HepG2 (cell line): ENCODE results near the gene MEX3D. TPM values are rescaled to one million over a fixed set of nuclear protein-coding genes. Genes with fewer than 3 reads are reported as not detected.
A peak's percentile ranks its signal among the peaks of the same experiment; 100 is the strongest.

Source experiments
- ATAC-seq: fragments of 200-7000 bp; cut with Tn5 transposase; 3 replicates; pipeline ENCODE4 v1.9.1; 2020; ENCODE audit warnings: mild to moderate bottlenecking, moderate library complexity
- BruUV-seq: library from RNA; stranded (reverse); fragments of 400-500 nt; replicated peaks from 2 replicates; lab custom pipeline; 2021; lab: Mats Ljungman, UMichigan
- CTCF ChIA-PET: fragments of 300-600 bp; formaldehyde crosslinking; extraction: SDS; loops from one replicate; lab custom pipeline; 2021; ENCODE audit warnings: low total read pairs, inconsistent platforms, low intra/inter-chr PET ratio; lab: Yijun Ruan, JAX
- POLR2A ChIA-PET: fragments of 350-600 bp; sonication (Branson Sonifier 250); formaldehyde crosslinking; loops from one replicate; lab custom pipeline; 2020; ENCODE audit warnings: antibody characterized with exemption, inconsistent platforms; lab: Yijun Ruan, JAX
- DNase-seq: peaks from one replicate; pipeline ENCODE4 v3.0.0-alpha.2; 2015; ENCODE audit warnings: low spot score
- FAIRE-seq: peaks from 3 replicates; lab custom pipeline; 2011; peaks lifted over from hg19 to GRCh38; lab: Jason Lieb, UNC
- H2AFZ ChIP-seq: one replicate; pipeline ENCODE4 v1.6.1; 2011; ENCODE audit warnings: low read length, inconsistent platforms
- H3K27ac ChIP-seq: fragments of 300-600 bp; 3 replicates; pipeline ENCODE4 v1.8.0; 2011; ENCODE audit warnings: mixed run types, mild to moderate bottlenecking, mixed read lengths, low read length, inconsistent platforms; ENCODE audit not compliant: insufficient read depth; ENCODE audit errors: extremely low read length
- H3K27me3 ChIP-seq, 2 experiments: fragments of 200-600 bp in 1 of 2; 2 replicates in 1 of 2; 3 replicates in 1 of 2; pipeline versions ENCODE4 v1.6.0 to v1.8.0; 2011; ENCODE audit warnings: low read length in 2 of 2, mild to moderate bottlenecking in 2 of 2, moderate library complexity in 2 of 2, inconsistent platforms in 1 of 2; ENCODE audit not compliant: insufficient read depth in 2 of 2, control insufficient read depth in 1 of 2
- H3K36me3 ChIP-seq, 2 experiments: fragments of 200-600 bp in 1 of 2; replicated peaks in 1 of 2; 2 replicates in 1 of 2; 3 replicates in 1 of 2; pipeline versions ENCODE4 v1.5.1 to v1.8.0; 2011; ENCODE audit warnings: low read length in 2 of 2, inconsistent platforms in 1 of 2; ENCODE audit not compliant: insufficient read depth in 2 of 2, control insufficient read depth in 1 of 2
- H3K4me1 ChIP-seq: 2 replicates; pipeline ENCODE4 v1.5.1; 2012; ENCODE audit warnings: low read length, inconsistent platforms; ENCODE audit not compliant: insufficient read depth
- H3K4me2 ChIP-seq: 2 replicates; pipeline ENCODE4 v1.6.0; 2011; ENCODE audit warnings: low read depth, low read length, inconsistent platforms
- H3K4me3 ChIP-seq, 3 experiments: fragments of 200-600 bp in 1 of 3; sonication (generic), shearing (Covaris generic) in 1 of 3; replicated peaks in 1 of 3; 2 replicates each; pipeline ENCODE4 v1.5.1; 2011 to 2016; ENCODE audit warnings: low read length in 3 of 3, inconsistent platforms in 2 of 3, low read depth in 2 of 3, mild to moderate bottlenecking in 2 of 3, control low read depth in 1 of 3, mixed read lengths in 1 of 3; ENCODE audit not compliant: insufficient read depth in 1 of 3
- H3K79me2 ChIP-seq: one replicate; pipeline ENCODE4 v1.6.1; 2011; ENCODE audit warnings: low read length, inconsistent platforms; ENCODE audit not compliant: insufficient read depth
- H3K9ac ChIP-seq: 2 replicates; pipeline ENCODE4 v1.6.0; 2011; ENCODE audit warnings: mild to moderate bottlenecking, low read depth, low read length, inconsistent platforms; ENCODE audit not compliant: insufficient read depth
- H3K9me3 ChIP-seq: 2 replicates; pipeline ENCODE4 v1.5.1; 2012; ENCODE audit warnings: mild to moderate bottlenecking, low read length
- H4K20me1 ChIP-seq: 2 replicates; pipeline ENCODE4 v1.6.0; 2011; ENCODE audit warnings: inconsistent platforms, mild to moderate bottlenecking, low read length, moderate library complexity; ENCODE audit not compliant: insufficient read depth
- AKAP8 ChIP-seq: sonication (generic); formaldehyde crosslinking; IDR thresholded peaks from 2 replicates; pipeline ENCODE4 v1.5.1; 2020; ENCODE audit warnings: mild to moderate bottlenecking, missing genetic modification reagents
- AKNA ChIP-seq: sonication (generic); formaldehyde crosslinking; IDR thresholded peaks from 2 replicates; pipeline ENCODE4 v1.4.0; 2020; ENCODE audit warnings: missing genetic modification reagents, borderline replicate concordance
- KDM2A ChIP-seq: sonication (generic); formaldehyde crosslinking; IDR thresholded peaks from 2 replicates; pipeline ENCODE4 v1.4.0; 2020; ENCODE audit warnings: low read depth, missing genetic modification reagents, borderline replicate concordance
- KMT2B ChIP-seq: IDR thresholded peaks from 2 replicates; pipeline ENCODE4 v1.6.1; 2016; ENCODE audit warnings: missing genetic modification reagents, missing compliant biosample characterization
- NFKBIZ ChIP-seq: IDR thresholded peaks from 2 replicates; pipeline ENCODE4 v1.6.1; 2018; ENCODE audit warnings: missing genetic modification reagents, missing compliant biosample characterization
- POLR2A ChIP-seq, 2 experiments: IDR thresholded peaks; 2 replicates each; pipeline ENCODE4 v1.6.1; 2011; ENCODE audit warnings: low read depth in 2 of 2, low read length in 2 of 2, mild to moderate bottlenecking in 1 of 2, moderate library complexity in 1 of 2; ENCODE audit not compliant: insufficient read depth in 1 of 2
- ZNF576 ChIP-seq: sonication (generic); formaldehyde crosslinking; IDR thresholded peaks from 2 replicates; pipeline ENCODE4 v1.4.0; 2020; ENCODE audit warnings: mild to moderate bottlenecking, missing genetic modification reagents
- WGBS: methylation state at CpG from one replicate; pipeline ENCODE4 v1.1.6; 2017; ENCODE audit warnings: low lambda C conversion rate; 5-methylcytosine and 5-hydroxymethylcytosine counted together
- in situ Hi-C: cut with HindIII; loops from 2 replicates; pipeline ENCODE4 v1.10.0; 2017; ENCODE audit warnings: low pct_unique_long_range_greater_than_20kb; ENCODE audit not compliant: extremely low pct_ligation_motif_present
- intact Hi-C: fragments of 100-400 bp; cut with micrococcal nuclease; formaldehyde crosslinking; loops from one replicate; pipeline ENCODE4 v1.10.0; 2022; ENCODE audit not compliant: unreplicated experiment
- polyA plus RNA-seq, 8 experiments: library from polyadenylated mRNA; depleted of rRNA in 3 of 8; stranded (reverse) in 7 of 8; unstranded in 1 of 8; fragments of >200 nt; fragmentation: Illumina TruSeq in 4 of 8; extraction: Trizol in 4 of 8; gene quantifications; 2 replicates each; pipeline versions ENCODE4 v1.2.1 to v1.2.3, GENCODE V29; 2011 to 2016; ENCODE audit warnings: low read depth in 4 of 8, missing spikeins in 1 of 8, mixed read lengths in 1 of 8; ENCODE audit not compliant: insufficient read depth in 1 of 8
- total RNA-seq, 5 experiments: library from RNA; depleted of rRNA; stranded (reverse); fragments of >200 nt; fragmentation: Illumina TruSeq; extraction: Trizol; gene quantifications; 2 replicates each; pipeline ENCODE4 v1.2.3, GENCODE V29; 2016; ENCODE audit warnings: low read depth in 1 of 5
- TF ChIP-seq, protein P1 (sequence below): sonication (generic); formaldehyde crosslinking; IDR thresholded peaks from 2 replicates; pipeline ENCODE4 v1.9.0; 2021; ENCODE audit warnings: mild to moderate bottlenecking, missing genetic modification reagents

Gene MEX3D
- total and polyA plus RNA-seq, 2 of the 13 experiments (the other 11 are each of a cell fraction or from before 2014, with no cell fraction given) = 3.6 to 17.1 TPM

- TF ChIP-seq KMT2B (CRISPR knock-in tag) (no peak), AKNA (CRISPR knock-in tag) (no peak), NFKBIZ (no peak)
Observed at GRCh38 chr19:1525343-1525742, 42.8 kb downstream of the MEX3D start (continued).

- Histone ChIP-seq H3K4me3 (no peak overlapping the region), H4K20me1 (no peaks in the 10 kb centered on the region), H3K27ac (no peak overlapping the region), H3K4me1 (peaks cover 19% of the 10 kb centered on the region), H3K9me3 (no peaks in the 10 kb centered on the region), H3K79me2 (no peaks in the 10 kb centered on the region), H2AFZ (no peak overlapping the region), H3K36me3 (no peaks in the 10 kb centered on the region), H3K4me2 (no peak overlapping the region), H3K27me3 (peaks cover 30 to 63% of the 10 kb centered on the region in 2 experiments), H3K9ac (no peak overlapping the region)
- ChIA-PET POLR2A (no interaction called here), CTCF (no interaction called here)
- in situ Hi-C loops = no loop called here
- intact Hi-C loops = no loop called here
- no TSS peak for BruUV-seq
- ATAC-seq = no peak; the same call in 2 of the 3 replicates
- no peak for FAIRE-seq
- DNase-seq = no peak
- TF ChIP-seq, protein P1, sequence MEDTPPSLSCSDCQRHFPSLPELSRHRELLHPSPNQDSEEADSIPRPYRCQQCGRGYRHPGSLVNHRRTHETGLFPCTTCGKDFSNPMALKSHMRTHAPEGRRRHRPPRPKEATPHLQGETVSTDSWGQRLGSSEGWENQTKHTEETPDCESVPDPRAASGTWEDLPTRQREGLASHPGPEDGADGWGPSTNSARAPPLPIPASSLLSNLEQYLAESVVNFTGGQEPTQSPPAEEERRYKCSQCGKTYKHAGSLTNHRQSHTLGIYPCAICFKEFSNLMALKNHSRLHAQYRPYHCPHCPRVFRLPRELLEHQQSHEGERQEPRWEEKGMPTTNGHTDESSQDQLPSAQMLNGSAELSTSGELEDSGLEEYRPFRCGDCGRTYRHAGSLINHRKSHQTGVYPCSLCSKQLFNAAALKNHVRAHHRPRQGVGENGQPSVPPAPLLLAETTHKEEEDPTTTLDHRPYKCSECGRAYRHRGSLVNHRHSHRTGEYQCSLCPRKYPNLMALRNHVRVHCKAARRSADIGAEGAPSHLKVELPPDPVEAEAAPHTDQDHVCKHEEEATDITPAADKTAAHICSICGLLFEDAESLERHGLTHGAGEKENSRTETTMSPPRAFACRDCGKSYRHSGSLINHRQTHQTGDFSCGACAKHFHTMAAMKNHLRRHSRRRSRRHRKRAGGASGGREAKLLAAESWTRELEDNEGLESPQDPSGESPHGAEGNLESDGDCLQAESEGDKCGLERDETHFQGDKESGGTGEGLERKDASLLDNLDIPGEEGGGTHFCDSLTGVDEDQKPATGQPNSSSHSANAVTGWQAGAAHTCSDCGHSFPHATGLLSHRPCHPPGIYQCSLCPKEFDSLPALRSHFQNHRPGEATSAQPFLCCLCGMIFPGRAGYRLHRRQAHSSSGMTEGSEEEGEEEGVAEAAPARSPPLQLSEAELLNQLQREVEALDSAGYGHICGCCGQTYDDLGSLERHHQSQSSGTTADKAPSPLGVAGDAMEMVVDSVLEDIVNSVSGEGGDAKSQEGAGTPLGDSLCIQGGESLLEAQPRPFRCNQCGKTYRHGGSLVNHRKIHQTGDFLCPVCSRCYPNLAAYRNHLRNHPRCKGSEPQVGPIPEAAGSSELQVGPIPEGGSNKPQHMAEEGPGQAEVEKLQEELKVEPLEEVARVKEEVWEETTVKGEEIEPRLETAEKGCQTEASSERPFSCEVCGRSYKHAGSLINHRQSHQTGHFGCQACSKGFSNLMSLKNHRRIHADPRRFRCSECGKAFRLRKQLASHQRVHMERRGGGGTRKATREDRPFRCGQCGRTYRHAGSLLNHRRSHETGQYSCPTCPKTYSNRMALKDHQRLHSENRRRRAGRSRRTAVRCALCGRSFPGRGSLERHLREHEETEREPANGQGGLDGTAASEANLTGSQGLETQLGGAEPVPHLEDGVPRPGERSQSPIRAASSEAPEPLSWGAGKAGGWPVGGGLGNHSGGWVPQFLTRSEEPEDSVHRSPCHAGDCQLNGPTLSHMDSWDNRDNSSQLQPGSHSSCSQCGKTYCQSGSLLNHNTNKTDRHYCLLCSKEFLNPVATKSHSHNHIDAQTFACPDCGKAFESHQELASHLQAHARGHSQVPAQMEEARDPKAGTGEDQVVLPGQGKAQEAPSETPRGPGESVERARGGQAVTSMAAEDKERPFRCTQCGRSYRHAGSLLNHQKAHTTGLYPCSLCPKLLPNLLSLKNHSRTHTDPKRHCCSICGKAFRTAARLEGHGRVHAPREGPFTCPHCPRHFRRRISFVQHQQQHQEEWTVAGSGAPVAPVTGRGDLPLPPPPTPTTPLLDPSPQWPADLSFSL = peak; percentile 83
- TF ChIP-seq POLR2A (IDR thresholded peaks at IDR 0.05; ENCODE audit: insufficient read depth in 1 of 2, low read depth in 2 of 2, low read length in 2 of 2) (peak in 1 of 2 experiments; percentile 7; a peak in 1 of 4 replicates), AKAP8 (CRISPR knock-in tag) (0 out of 2 replicates have a peak, but pooled peaks have one; percentile 10), ZNF576 (CRISPR knock-in tag) (no peak), KDM2A (CRISPR knock-in tag) (peak; percentile 13; the same call in 1 of the 2 replicates)
- 30% methylated on average over 7 of the region's 17 CpGs for WGBS
Observed at GRCh38 chr19:1524972-1525325, 43.2 kb downstream of the MEX3D start.
